Neutrophil (primary cell): ENCODE measurements around the gene EIF4A2.

ENCODE experiments used
- H3K27ac ChIP-seq: fragments of 200-600 bp; sonication (generic); 2 replicates; pipeline ENCODE4 v1.5.1; 2016; ENCODE audit warnings: mild to moderate bottlenecking, moderate library complexity
- H3K27me3 ChIP-seq: fragments of 200-600 bp; sonication (generic); 2 replicates; pipeline ENCODE4 v1.6.0; 2016; ENCODE audit warnings: mild to moderate bottlenecking
- H3K36me3 ChIP-seq: fragments of 200-600 bp; sonication (generic); 2 replicates; pipeline ENCODE4 v1.5.1; 2017
- H3K4me1 ChIP-seq, 2 experiments: fragments of 200-600 bp in 1 of 2; sonication (generic) in 1 of 2; 1 replicate in 1 of 2; 2 replicates in 1 of 2; pipeline versions ENCODE4 v1.5.1 to v1.6.1; 2013 to 2016; ENCODE audit warnings: low read depth in 1 of 2, low read length in 1 of 2, mild to moderate bottlenecking in 1 of 2, moderate library complexity in 1 of 2; ENCODE audit not compliant: control insufficient read depth in 1 of 2, insufficient read depth in 1 of 2
- H3K4me3 ChIP-seq, 2 experiments: fragments of 200-600 bp in 1 of 2; sonication (generic) in 1 of 2; 1 replicate in 1 of 2; 2 replicates in 1 of 2; pipeline ENCODE4 v1.5.1; 2013 to 2016; ENCODE audit warnings: low read depth in 1 of 2, low read length in 1 of 2, mild to moderate bottlenecking in 1 of 2, moderate library complexity in 1 of 2
- H3K9me3 ChIP-seq: fragments of 200-600 bp; sonication (generic); 2 replicates; pipeline ENCODE4 v1.5.1; 2016
- CTCF ChIP-seq: fragments of 200-600 bp; sonication (generic); IDR thresholded peaks from 2 replicates; pipeline ENCODE4 v1.5.1; 2016; ENCODE audit warnings: antibody characterized with exemption

EIF4A2 gene

DNA sequence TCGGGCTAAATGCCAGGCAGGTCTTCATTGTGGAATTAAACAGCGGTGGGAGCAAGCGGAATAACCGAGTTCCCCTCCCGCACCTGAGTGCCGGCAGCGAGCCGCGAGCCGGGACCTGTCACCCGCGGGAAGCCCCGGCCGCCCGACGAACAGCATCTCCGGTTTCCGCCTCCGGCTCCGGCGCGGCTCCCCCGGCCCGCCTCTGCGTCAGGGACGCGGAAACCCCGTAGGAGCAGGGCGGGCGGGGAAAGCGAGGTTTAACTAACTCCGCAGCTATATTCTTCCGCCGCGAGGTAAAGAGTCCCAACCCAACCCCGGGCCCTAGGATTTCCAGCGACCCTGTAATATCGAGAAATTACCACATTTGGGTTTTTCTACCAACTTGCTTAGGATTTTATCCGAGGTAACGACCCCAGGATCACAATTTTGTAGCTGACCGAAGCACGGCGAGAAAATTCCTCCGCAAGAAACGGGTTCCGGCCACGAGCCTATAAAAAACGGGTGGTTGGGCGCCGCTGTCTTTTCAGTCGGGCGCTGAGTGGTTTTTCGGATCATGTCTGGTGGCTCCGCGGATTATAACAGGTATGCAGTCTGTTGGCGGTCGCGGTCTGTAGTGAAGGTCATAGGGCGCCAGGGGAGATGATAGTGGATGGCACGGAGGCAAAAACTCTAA is at the start of gene EIF4A2:
EIF4A2 (plus strand) TSS at position 520 of the 673 bp plus-strand sequence; CDS start at position 554, 34 bp downstream.
- Histone ChIP-seq H3K27ac (peak within 1 kb of the TSS; percentile 89), H3K9me3 (no peaks in the 10 kb centered on the region), H3K27me3 (peaks cover 21% of the 10 kb centered on the region), H3K36me3 (peaks cover 42% of the 10 kb centered on the region), H3K4me1 (peaks cover 28 to 29% of the 10 kb centered on the region in 2 experiments), H3K4me3 (peak within 1 kb of the TSS; percentile 89 to 91)
- TF ChIP-seq CTCF = peak; percentile 31

DNA sequence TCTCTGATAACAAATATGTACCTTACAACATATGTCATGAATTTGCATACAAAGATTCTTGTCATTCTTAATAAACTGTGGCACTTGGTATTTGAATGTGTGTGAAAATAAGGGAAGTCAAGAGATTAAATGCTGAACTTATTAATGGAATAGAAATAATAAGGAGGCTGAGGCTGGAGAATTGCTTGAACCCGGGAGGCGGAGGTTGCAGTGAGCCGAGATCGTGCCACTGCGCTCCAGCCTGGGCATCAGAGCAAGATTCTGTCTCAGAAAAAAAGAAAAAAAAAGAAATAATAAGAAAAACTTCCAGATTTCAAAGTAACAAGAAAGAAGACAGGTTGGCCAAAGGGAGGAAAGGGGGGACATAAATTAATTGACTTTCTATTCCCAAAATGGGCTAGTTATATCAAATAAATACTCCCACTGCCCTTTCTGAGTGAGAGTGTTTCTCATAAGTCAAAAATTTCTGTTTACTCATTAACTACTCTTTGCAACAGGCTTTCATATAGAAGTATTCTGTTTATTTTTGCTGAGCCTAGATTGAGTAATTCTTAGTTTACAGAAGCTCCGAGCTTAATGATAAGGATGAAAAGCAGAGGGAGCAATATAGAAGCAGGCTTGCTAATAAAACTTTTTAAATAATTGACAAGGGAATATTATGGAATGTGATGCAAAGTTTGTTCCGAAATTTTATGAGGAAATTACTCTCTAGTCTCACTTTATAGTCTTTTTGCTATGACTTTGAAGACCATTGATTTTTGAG is 40.6 kb upstream of the EIF4A2 start:
- Histone ChIP-seq H3K4me1 (peaks cover 0 to 4% of the 10 kb centered on the region in 2 experiments), H3K27ac (no peak overlapping the region)
- TF ChIP-seq CTCF = no peak

DNA sequence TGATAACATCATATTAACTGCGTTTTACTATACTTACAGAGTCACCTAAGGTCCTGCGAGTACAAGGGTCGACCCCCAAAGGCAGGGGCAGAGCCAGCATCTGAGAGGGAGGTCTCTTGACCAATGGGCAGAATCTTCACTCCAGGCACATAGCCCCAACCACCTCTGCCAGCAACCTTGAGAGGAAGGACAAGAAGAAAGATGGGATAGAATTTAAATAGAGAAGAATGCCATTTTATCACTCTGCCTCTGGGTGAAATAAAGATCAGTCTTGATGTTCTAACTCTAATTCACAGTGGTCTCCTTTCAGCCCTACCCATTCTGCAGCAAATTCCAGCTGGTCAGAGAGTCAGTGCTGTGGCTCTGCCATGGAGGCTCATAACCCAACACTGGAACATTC is 39.7 kb upstream of the EIF4A2 start:
- H3K9me3 ChIP-seq = no peaks in the 10 kb centered on the region
- no peak for TF ChIP-seq CTCF
- H3K27me3 ChIP-seq = no peaks in the 10 kb centered on the region
- no peak overlapping the region for H3K27ac ChIP-seq
- no peak overlapping the region for H3K4me3 ChIP-seq
- no peaks in the 10 kb centered on the region for H3K36me3 ChIP-seq
- H3K4me1 ChIP-seq = peaks cover 0 to 4% of the 10 kb centered on the region in 2 experiments

More for the DNA sequence above, 40.6 kb upstream of the EIF4A2 start:
- Histone ChIP-seq H3K4me3 (no peak overlapping the region), H3K27me3 (no peaks in the 10 kb centered on the region), H3K9me3 (no peaks in the 10 kb centered on the region), H3K36me3 (no peaks in the 10 kb centered on the region)

- no peak for TF ChIP-seq CTCF
- no peaks in the 10 kb centered on the region for H3K9me3 ChIP-seq
- no peak overlapping the region for H3K27ac ChIP-seq
- H3K4me3 ChIP-seq = no peak overlapping the region
- no peaks in the 10 kb centered on the region for H3K36me3 ChIP-seq
- H3K27me3 ChIP-seq = no peaks in the 10 kb centered on the region
- H3K4me1 ChIP-seq = peaks cover 0 to 4% of the 10 kb centered on the region in 2 experiments
Measured at GRCh38 chr3:186746008-186746407, 37.4 kb upstream of the EIF4A2 start.

- Histone ChIP-seq H3K4me1 (peaks cover 0 to 4% of the 10 kb centered on the region in 2 experiments), H3K4me3 (no peak overlapping the region), H3K27ac (no peak overlapping the region), H3K27me3 (no peaks in the 10 kb centered on the region), H3K36me3 (no peaks in the 10 kb centered on the region), H3K9me3 (no peaks in the 10 kb centered on the region)
- TF ChIP-seq CTCF = no peak
Measured at GRCh38 chr3:186750316-186750715, 33.1 kb upstream of the EIF4A2 start.
